GM19328 (cell line): ENCODE data around the gene USP30.

Experiments used
- ATAC-seq: cut with Tn5 transposase; IDR thresholded peaks from one replicate; pipeline ENCODE4 v1.9.1; 2021; ENCODE audit warnings: mild to moderate bottlenecking, moderate library complexity; ENCODE audit not compliant: unreplicated experiment

Gene USP30

GRCh38 chr12:109124878-109125648 is 72.7 kb downstream of the USP30 start:
- no peak for ATAC-seq

- ATAC-seq = no peak
Measured at GRCh38 chr12:109125791-109126190, 73.4 kb downstream of the USP30 start.

- ATAC-seq = no peak
Measured at GRCh38 chr12:109126784-109127183, 74.4 kb downstream of the USP30 start.

- ATAC-seq = no peak
Measured at GRCh38 chr12:109127533-109128242, 75.3 kb downstream of the USP30 start.

- no peak for ATAC-seq
Measured at GRCh38 chr12:109130297-109131153, 78.1 kb downstream of the USP30 start.

GRCh38 chr12:109131154-109132050 is 79.0 kb downstream of the USP30 start:
- no peak for ATAC-seq

- no peak for ATAC-seq
Measured at GRCh38 chr12:109134186-109134917, 82.0 kb downstream of the USP30 start.

GRCh38 chr12:109137055-109137454 is 84.7 kb downstream of the USP30 start:
- no peak for ATAC-seq
